Measurements from ENCODE around the gene KIAA0232.
A peak's percentile ranks its signal among the peaks of the same experiment; 100 is the strongest.

Gene KIAA0232

GRCh38 chr4:6782147-6782845 lies at the start of gene KIAA0232:
TSS of gene KIAA0232 (plus strand) at chr4:6782727. CDS start at chr4:6824454, 41,727 bp downstream.
- DNase-seq (ENCODE audit: low spot score), result peak; percentile 94

- DNase-seq (ENCODE audit: low spot score), result no peak
These were observed 49.0 kb upstream of the KIAA0232 start for GRCh38 chr4:6733358-6734164.

- no peak for DNase-seq (ENCODE audit: low spot score)
These were observed 48.3 kb upstream of the KIAA0232 start for GRCh38 chr4:6734165-6734786.

- DNase-seq (ENCODE audit: low spot score), result no peak
These were observed 42.6 kb upstream of the KIAA0232 start for GRCh38 chr4:6739920-6740319.

- DNase-seq (ENCODE audit: low spot score), result no peak
These were observed 42.2 kb upstream of the KIAA0232 start for GRCh38 chr4:6740347-6740746.

GRCh38 chr4:6742507-6742906 lies 40.0 kb upstream of the KIAA0232 start:
- DNase-seq (ENCODE audit: low spot score), result no peak

- no peak for DNase-seq (ENCODE audit: low spot score)
These were observed 39.5 kb upstream of the KIAA0232 start for GRCh38 chr4:6742989-6743388.

GRCh38 chr4:6746721-6747293 lies 35.7 kb upstream of the KIAA0232 start:
- DNase-seq (ENCODE audit: low spot score), result no peak

- DNase-seq (ENCODE audit: low spot score), result no peak
These were observed 35.1 kb upstream of the KIAA0232 start for GRCh38 chr4:6747294-6748051.

- no peak for DNase-seq (ENCODE audit: low spot score)
These were observed 34.2 kb upstream of the KIAA0232 start for GRCh38 chr4:6748286-6748685.

GRCh38 chr4:6749340-6750171 lies 33.0 kb upstream of the KIAA0232 start:
- no peak for DNase-seq (ENCODE audit: low spot score)

GRCh38 chr4:6750286-6751221 lies 32.0 kb upstream of the KIAA0232 start:
- no peak for DNase-seq (ENCODE audit: low spot score)

- DNase-seq (ENCODE audit: low spot score), result no peak
These were observed 30.7 kb upstream of the KIAA0232 start for GRCh38 chr4:6751611-6752485.

- no peak for DNase-seq (ENCODE audit: low spot score)
These were observed 30.1 kb upstream of the KIAA0232 start for GRCh38 chr4:6752486-6752829.

- no peak for DNase-seq (ENCODE audit: low spot score)
These were observed 29.4 kb upstream of the KIAA0232 start for GRCh38 chr4:6753103-6753560.

- DNase-seq (ENCODE audit: low spot score), result no peak
These were observed 28.6 kb upstream of the KIAA0232 start for GRCh38 chr4:6753891-6754290.

GRCh38 chr4:6754481-6755087 lies 27.9 kb upstream of the KIAA0232 start:
- no peak for DNase-seq (ENCODE audit: low spot score)

- DNase-seq (ENCODE audit: low spot score), result no peak
These were observed 27.3 kb upstream of the KIAA0232 start for GRCh38 chr4:6755088-6755753.
